22Rv1 (cell line): ENCODE data around the gene PLXNA4.

Source experiments
- CTCF ChIP-seq: fragments of 450-650 bp; IDR thresholded peaks from 2 replicates; pipeline ENCODE4 v1.5.1; 2017; ENCODE audit warnings: mild to moderate bottlenecking
- ZFX ChIP-seq: fragments of 450-650 bp; IDR thresholded peaks from 2 replicates; pipeline ENCODE4 v1.6.1; 2017; ENCODE audit warnings: antibody characterized with exemption, borderline replicate concordance

- TF ChIP-seq CTCF (no peak), ZFX (no peak)
Observed at GRCh38 chr7:132551886-132552285, 24.4 kb downstream of the PLXNA4 start.
